Activated CD8-positive, alpha-beta memory T cell treated with anti-CD3 and anti-CD28 coated beads, Interleukin-2, amount 50 U/mL, for 1 hour (primary cell): ENCODE measurements around the gene PIGS.
A peak's percentile ranks its signal among the peaks of the same experiment; 100 is the strongest.
"Not testable (repeated sequence)": the region's sequence is repeated elsewhere in the genome, so short reads cannot be mapped to it uniquely, and the experiment has no call there.

Experiments
- DNase-seq: peaks from one replicate; pipeline ENCODE4 v3.0.0-alpha.2; 2020; ENCODE audit errors: extremely low read depth

PIGS gene

DNA sequence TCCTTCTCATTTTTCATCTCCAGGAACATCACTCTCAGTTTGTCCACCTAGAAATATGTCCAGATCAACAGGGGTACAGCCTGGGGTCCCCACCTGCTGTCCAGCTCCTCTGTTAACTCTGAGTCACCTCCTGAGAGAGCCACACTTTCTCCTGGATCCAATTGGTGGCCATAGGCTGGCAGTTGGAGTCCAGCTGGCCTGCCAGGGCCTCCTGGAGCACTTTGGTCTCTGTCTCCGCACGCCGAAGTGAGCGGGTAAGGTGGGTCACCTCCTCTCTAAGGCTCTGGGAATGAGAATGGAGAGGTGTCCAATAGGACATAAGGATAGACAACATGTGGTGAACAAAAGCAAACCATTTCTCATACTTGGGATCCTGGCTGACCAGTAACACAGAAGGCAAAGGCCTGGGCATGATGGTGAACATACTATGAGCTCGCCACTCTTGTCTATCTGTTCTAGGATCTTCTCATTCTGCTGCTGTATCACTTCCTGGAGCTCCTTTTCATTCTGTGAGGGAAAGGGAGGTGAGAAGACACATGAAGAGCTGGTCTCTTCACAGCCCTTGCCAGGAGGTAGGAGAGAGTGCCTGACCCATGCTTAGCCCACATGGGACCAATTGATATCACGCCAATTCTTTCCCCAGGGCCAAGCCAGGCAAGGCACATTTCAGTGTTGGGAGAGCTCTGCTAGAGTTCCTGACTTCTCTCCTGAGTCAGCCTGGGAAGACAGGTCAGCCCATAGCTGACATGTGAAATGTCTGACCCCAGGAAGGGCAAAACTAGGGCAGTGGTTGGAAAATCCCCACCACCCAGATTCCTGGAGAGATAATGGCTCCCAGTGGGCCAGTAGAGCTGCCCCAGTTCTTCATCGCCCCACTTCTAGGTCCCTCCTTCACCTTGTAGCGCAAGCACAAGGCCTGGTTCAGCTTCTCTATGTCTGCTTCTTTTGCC is 7.2 kb upstream of the PIGS start:
- DNase-seq = no peak

DNA sequence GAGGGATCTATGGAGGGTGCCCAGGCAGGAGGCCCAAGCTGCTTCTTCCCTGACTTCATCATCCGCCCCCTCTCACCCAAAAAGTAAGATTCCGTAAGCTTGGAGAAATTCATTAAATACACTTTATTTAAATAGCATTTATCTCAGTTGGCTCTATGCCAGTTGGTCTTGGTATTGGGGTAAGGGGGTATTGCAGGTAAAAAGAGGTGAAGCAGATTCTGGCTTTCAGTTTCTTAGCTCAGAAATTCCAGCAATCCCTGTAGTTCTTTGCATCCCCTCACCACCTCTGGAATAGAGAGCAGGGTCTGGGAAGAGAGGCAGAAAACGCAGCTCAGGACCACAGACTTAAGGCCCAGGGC is 6.1 kb upstream of the PIGS start:
- no peak for DNase-seq

DNA sequence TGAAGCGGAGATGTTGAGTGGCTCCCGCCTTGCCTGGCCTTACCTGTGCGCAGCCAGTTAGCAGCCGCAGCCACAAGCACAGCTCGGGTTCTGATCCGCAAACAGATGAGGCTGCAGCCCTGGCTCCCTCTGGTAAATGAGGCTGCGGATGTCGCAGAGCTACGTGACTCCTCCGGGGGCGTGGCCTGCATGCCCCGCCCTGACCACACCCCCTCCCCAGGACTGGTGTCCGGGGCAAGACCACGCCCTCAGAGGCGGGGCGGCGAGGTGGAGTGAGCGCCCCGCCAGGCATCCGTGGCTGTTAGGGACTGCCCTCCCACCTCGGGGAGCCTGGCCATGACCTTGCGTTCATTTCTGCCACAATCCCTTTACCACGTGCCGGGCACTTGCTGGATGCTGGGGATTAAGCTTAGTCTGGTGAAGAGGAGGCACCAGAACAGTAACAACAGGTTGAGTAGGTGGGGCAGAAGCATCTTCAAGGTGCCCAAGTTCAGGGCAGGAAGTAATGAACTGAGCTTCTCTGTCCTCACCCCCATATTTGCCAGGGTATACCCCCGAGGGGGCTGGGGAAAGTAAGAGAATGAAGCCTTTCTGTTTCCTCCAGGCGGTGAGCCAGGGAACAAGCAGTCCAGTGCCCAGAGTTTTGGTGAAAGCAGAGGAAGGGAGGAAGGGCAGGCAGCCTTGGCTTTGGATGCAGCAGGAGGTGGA is 5.6 kb upstream of the PIGS start, which contains the start of gene ALDOC:
TSS of gene ALDOC (minus strand) at position 138 of the 708 bp plus-strand sequence. CDS start 1,363 bp downstream, outside the sequence.
- DNase-seq = peak; percentile 92

DNA sequence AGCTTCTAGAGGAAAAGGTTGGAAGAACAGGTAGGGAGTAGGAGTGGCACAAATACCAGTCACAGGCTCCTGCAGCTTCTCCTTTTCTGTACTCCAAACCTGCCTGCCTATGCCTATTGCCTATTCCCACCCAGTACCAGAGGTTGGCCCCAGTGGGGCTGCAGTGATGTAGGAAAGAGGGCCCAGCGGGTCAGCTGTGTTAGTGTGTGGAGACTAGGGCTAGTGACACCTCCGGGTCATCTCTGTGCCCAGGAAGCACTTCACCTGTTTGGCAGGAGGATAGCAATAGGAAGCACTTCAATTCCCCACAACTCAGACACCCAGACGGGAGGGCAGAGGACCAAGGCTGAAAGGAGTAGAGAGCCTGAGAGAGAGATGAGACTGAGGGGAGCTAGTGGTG is 4.7 kb upstream of the PIGS start:
- DNase-seq = not testable (repeated sequence)

DNA sequence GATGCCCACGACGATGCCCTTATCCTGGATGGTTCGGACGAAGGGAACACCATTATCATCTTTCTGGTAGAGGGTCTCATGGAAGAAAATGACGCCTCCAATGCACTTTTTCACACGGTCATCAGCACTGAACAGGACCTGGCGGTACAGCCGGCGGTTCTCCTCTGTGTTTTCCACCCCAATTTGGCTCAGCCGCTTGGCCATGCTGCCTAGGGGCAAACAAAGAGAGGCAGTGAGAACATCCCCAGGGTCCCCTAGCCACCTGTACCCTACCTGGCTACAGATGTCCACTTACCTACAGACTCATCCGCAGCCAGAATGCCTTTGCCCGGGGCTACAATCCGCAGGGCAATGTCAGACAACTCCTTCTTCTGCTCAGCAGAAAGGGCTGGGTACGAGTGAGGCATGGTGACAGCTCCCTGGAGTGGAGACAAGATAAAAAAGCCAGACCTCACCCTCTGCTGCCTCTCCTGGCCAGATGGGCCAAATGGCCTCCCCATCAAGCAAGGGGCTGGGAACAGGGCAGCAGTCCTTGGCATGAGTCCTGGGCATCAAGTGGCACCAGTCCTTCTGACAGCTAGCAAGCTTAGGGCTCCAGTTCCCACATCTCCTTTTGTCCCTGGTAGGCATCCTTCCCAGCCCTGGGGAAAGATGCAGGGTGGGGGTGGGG is 3.9 kb upstream of the PIGS start:
- no peak for DNase-seq

GRCh38 chr17:28574526-28574925 is 3.2 kb upstream of the PIGS start:
- DNase-seq = no peak

- DNase-seq = no peak
Measured at GRCh38 chr17:28573966-28574480, 2.7 kb upstream of the PIGS start.

GRCh38 chr17:28573521-28573920 is 2.2 kb upstream of the PIGS start:
- no peak for DNase-seq

DNA sequence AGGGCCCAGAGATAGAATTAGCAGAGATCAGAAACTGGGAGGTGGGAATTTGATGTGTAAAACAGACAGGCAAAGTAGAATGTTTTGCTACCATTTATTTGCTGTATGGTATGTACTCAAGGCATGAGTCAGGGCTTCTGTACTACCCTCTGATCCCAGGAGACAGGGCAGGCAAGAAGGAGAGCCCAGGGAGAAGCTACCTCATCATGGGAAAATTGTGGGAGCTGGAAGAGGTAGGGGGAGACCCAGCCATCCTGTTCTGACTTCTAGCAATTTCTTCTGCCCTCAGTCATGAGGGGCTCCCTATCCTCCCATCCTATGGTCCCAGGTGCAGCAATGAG is 1.7 kb upstream of the PIGS start:
- no peak for DNase-seq

DNA sequence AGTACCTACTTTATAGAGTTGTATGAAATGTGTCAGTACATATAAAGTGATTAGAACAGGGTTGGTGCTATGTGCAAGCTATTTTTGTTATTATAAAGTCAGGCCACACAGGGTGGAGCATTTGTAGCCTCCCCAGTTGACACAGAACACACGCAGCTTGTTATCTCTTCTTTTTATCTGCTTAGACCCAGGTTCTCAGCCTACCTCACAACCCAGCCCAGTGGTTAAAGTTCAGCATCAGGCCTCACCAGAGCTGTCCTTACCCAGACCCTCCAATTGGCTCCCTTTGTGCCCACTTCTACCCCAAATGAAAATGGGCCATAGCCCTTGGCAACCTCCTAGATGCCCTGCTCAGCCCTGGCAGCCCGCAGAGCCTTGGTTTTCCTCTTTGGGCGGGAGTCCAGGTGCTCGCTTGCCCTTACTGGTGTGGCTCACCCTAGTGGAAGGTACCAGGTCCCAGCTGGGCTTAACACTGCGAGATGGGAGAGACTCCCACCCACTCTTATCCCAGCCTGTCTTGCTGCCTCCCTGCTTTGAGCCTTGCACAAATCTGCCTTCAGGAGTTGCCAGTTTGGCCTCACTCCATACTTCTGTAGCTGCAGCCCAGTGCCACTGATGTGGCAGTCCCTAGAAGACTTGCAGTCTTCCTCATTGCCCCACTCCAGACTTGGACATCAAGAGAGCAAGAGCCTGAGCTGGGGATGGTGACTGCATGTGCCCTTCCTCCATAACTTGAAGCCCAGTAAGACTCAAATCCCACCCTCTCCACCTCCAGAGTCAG is 1.1 kb upstream of the PIGS start:
- DNase-seq = no peak

DNA sequence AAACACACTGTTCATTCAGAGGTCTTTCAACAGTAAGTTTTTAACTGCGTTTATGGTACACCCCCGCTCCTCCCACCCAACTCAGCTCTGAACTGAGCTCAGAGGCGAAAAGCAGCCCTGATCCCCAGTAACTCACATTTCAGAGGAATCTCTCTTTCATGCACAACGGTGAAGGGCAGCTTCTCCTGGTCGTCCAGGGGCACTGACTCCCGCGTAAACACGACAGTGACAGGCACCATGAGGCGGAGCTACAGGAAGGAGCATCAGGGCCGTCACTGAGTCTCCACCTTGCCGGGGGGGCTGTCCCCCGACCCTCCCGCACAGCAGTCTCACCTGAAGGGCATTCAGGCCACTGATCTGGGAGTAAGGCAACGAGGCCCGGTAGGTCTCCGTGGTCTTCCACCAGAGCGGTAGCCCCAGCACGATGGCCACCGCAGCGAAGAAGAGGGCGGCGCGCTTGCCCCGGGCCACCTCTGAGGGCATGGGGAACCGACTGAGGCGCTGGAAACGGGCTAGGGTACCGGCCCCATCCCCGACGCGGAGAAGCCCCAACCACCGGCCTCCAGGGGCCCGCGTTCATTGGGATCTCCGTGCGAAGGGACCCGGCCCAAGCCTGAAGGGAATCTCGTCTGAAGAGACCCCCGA is 486 bp downstream of the PIGS start:
- DNase-seq = no peak

GRCh38 chr17:28569446-28569845 is 1.9 kb downstream of the PIGS start:
- no peak for DNase-seq

DNA sequence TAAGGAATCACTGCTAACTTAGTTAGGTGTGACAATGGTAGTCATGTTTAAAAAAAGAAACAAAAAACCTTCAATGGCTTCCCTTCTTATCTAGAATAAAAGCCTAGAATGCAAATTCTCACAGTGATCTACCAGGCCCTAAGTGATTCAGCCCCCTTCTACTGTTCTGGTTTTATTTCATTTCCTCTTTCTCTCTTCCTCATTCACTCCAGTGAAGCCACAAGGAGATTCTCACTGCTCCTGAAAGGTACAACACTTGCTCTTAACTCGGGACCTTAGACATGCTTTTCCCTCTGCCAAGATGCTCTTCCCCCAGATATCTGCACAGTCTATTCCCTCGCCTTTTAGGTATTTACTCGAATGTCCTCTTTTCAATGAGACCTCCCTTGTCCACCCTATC is 3.7 kb downstream of the PIGS start:
- no peak for DNase-seq

- no peak for DNase-seq
Measured at GRCh38 chr17:28563475-28563874, 7.8 kb downstream of the PIGS start.

GRCh38 chr17:28555022-28555421 is 16.3 kb downstream of the PIGS start:
- no peak for DNase-seq

GRCh38 chr17:28554565-28554964 is 16.8 kb downstream of the PIGS start:
- no peak for DNase-seq

DNA sequence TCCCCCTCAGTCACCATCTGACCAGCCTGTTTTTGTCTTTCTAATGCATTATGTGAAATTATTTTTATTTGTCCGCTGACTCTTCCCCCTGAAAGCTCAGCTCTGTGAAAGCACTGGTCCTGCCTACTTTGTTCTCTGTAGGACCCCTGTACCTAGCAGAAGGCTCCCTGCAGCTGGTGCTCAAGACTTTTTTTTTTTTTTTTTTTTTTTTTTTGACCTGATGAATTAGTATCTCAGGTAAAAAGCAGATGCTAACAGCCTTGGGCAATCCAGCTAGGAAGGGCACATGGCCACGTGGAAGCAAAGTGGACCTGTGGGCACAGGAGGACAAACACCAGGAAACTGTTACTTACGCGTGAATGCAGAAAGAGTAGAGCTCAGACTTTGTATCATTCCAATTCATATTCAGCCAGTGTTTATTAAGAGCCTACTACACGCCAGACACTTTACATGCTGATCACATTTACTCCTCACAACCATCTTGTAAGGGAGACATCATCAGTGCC is 18.3 kb downstream of the PIGS start:
- DNase-seq = no peak

DNA sequence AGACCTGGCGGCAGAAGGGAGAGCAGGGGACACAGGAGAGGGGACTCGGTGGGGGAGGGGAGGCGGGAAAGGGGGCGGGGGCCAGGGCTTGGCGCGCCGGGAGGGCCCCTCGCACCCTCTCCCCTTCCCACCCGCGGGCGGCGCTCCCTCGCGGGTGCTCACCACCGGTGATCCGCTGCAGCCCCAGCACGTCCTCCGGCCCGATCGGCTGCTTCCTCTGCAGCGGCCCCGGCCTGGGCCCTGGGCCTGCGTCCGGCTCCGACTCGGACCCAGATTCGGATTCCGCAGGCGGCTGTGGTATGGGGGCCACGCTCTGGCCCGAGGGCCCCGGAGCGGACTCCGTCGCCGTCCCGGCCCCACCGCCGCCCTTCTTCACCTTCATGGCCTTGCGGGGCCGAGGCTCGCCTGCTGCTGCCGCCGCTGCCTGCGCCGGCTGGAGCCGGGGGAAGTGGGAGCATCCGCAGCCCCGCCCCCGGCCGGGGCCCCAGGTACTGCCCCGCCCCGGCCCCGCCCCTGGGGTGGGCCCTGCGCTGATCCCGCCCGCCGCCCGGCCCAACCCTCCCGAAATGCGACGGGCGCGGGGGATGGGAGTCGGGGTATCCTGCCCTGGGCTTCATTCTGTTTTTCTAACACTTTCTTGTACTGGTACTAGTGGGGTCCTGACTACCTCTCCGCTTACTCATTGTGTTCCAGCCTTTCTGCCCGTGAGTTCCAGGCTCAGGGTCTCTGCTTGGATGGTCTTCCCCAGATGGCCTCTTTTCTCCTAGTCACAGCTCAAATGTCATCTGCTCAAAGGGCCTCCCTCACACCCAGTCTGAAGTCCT is 18.9 kb downstream of the PIGS start, which contains the start of gene UNC119:
TSS of gene UNC119 (minus strand) at position 449 of the 824 bp plus-strand sequence. CDS start at position 382, 67 bp downstream.
- DNase-seq = no peak

GRCh38 chr17:28551421-28552175 is 19.7 kb downstream of the PIGS start:
- no peak for DNase-seq
